ENCODE results near the gene RNASEH2B.

Gene RNASEH2B

GRCh38 chr13:50990818-50991506, 81.4 kb downstream of the RNASEH2B start:
- Histone ChIP-seq H4K20me1 (ENCODE audit: control insufficient read depth, insufficient read depth, low read depth, low read length) (no peaks in the 10 kb centered on the region), H3K27ac (ENCODE audit: low read depth, low read length) (no peak overlapping the region), H3K36me3 (ENCODE audit: control insufficient read depth, low read length) (no peaks in the 10 kb centered on the region), H3K4me2 (ENCODE audit: low read length) (no peak overlapping the region), H3K9me2 (replicated peaks; ENCODE audit: control insufficient read depth, low read length) (no peaks in the 10 kb centered on the region), H3F3A (ENCODE audit: control insufficient read depth, insufficient read depth) (no peaks in the 10 kb centered on the region), H3K79me2 (ENCODE audit: control insufficient read depth, low read length) (no peaks in the 10 kb centered on the region), H3K27me3 (ENCODE audit: control insufficient read depth, low read length) (peaks cover 2% of the 10 kb centered on the region; the same call in 1 of the 2 replicates), H3K9me3 (ENCODE audit: control insufficient read depth, insufficient read depth, low read length) (no peaks in the 10 kb centered on the region), H3K4me3 (ENCODE audit: low read length) (no peak overlapping the region), H3K4me1 (ENCODE audit: control insufficient read depth, low read length) (no peaks in the 10 kb centered on the region)
- no peak for TF ChIP-seq CTCF (IDR thresholded peaks at IDR 0.05; ENCODE audit: low read depth, low read length, poor library complexity, severe bottlenecking)
- no peak for TF ChIP-seq EZH2phosphoT487 (IDR thresholded peaks at IDR 0.05; ENCODE audit: borderline replicate concordance, low read length)

- Histone ChIP-seq H3K27ac (ENCODE audit: low read depth, low read length) (no peak overlapping the region), H3K27me3 (ENCODE audit: control insufficient read depth, low read length) (peaks cover 2% of the 10 kb centered on the region; the same call in 1 of the 2 replicates), H3K4me3 (ENCODE audit: low read length) (no peak overlapping the region), H4K20me1 (ENCODE audit: control insufficient read depth, insufficient read depth, low read depth, low read length) (no peaks in the 10 kb centered on the region), H3K79me2 (ENCODE audit: control insufficient read depth, low read length) (no peaks in the 10 kb centered on the region), H3K4me1 (ENCODE audit: control insufficient read depth, low read length) (no peaks in the 10 kb centered on the region), H3K36me3 (ENCODE audit: control insufficient read depth, low read length) (no peaks in the 10 kb centered on the region), H3K9me3 (ENCODE audit: control insufficient read depth, insufficient read depth, low read length) (no peaks in the 10 kb centered on the region), H3F3A (ENCODE audit: control insufficient read depth, insufficient read depth) (no peaks in the 10 kb centered on the region), H3K9me2 (replicated peaks; ENCODE audit: control insufficient read depth, low read length) (no peaks in the 10 kb centered on the region), H3K4me2 (ENCODE audit: low read length) (no peak overlapping the region)
- TF ChIP-seq EZH2phosphoT487 (IDR thresholded peaks at IDR 0.05; ENCODE audit: borderline replicate concordance, low read length) (no peak), CTCF (IDR thresholded peaks at IDR 0.05; ENCODE audit: low read depth, low read length, poor library complexity, severe bottlenecking) (no peak)
These were observed 82.3 kb downstream of the RNASEH2B start for GRCh38 chr13:50991579-50992521.

- TF ChIP-seq CTCF (IDR thresholded peaks at IDR 0.05; ENCODE audit: low read depth, low read length, poor library complexity, severe bottlenecking) (no peak), EZH2phosphoT487 (IDR thresholded peaks at IDR 0.05; ENCODE audit: borderline replicate concordance, low read length) (no peak)
- no peaks in the 10 kb centered on the region for H4K20me1 ChIP-seq (ENCODE audit: control insufficient read depth, insufficient read depth, low read depth, low read length)
- H3K4me2 ChIP-seq (ENCODE audit: low read length): no peak overlapping the region
- no peaks in the 10 kb centered on the region for H3K4me1 ChIP-seq (ENCODE audit: control insufficient read depth, low read length)
- peaks cover 10% of the 10 kb centered on the region for H3K27me3 ChIP-seq (ENCODE audit: control insufficient read depth, low read length)
- no peaks in the 10 kb centered on the region for H3F3A ChIP-seq (ENCODE audit: control insufficient read depth, insufficient read depth)
- H3K9me3 ChIP-seq (ENCODE audit: control insufficient read depth, insufficient read depth, low read length): no peaks in the 10 kb centered on the region
- H3K79me2 ChIP-seq (ENCODE audit: control insufficient read depth, low read length): no peaks in the 10 kb centered on the region
- H3K27ac ChIP-seq (ENCODE audit: low read depth, low read length): no peak overlapping the region
- H3K36me3 ChIP-seq (ENCODE audit: control insufficient read depth, low read length): no peaks in the 10 kb centered on the region
- no peak overlapping the region for H3K4me3 ChIP-seq (ENCODE audit: low read length)
- H3K9me2 ChIP-seq (replicated peaks; ENCODE audit: control insufficient read depth, low read length): no peaks in the 10 kb centered on the region
These were observed 83.8 kb downstream of the RNASEH2B start for GRCh38 chr13:50993371-50993770.
